Esophagus (tissue), 2 donors: Measurements from ENCODE around the gene SMOC1. TPM values are rescaled to one million over a fixed set of nuclear protein-coding genes. Genes with fewer than 3 reads are reported as not detected.

Source experiments
- H3K27ac ChIP-seq, 2 donors: one replicate each; pipeline ENCODE4 v1.5.1; 2013; ENCODE audit warnings: low read depth in 2 of 2, mild to moderate bottlenecking in 2 of 2, inconsistent platforms in 1 of 2, low read length in 1 of 2, moderate library complexity in 1 of 2
- H3K27me3 ChIP-seq, 2 donors: one replicate each; pipeline ENCODE4 v1.6.1; 2013; ENCODE audit warnings: low read length in 2 of 2, control low read depth in 1 of 2, mild to moderate bottlenecking in 1 of 2; ENCODE audit not compliant: insufficient read depth in 2 of 2, control insufficient read depth in 1 of 2
- H3K36me3 ChIP-seq, 2 donors: one replicate each; pipeline ENCODE4 v1.6.1; 2013; ENCODE audit warnings: low read length in 1 of 2; ENCODE audit not compliant: control insufficient read depth in 2 of 2, insufficient read depth in 2 of 2
- H3K4me1 ChIP-seq, 2 donors: one replicate each; pipeline ENCODE4 v1.6.1; 2013; ENCODE audit warnings: low read length in 1 of 2; ENCODE audit not compliant: control insufficient read depth in 2 of 2, insufficient read depth in 2 of 2
- H3K4me3 ChIP-seq, 2 donors: one replicate each; pipeline ENCODE4 v1.5.1; 2013; ENCODE audit warnings: low read length in 2 of 2, mild to moderate bottlenecking in 2 of 2, low read depth in 1 of 2, moderate library complexity in 1 of 2
- H3K9me3 ChIP-seq, 2 donors: one replicate each; pipeline ENCODE4 v1.6.1; 2013; ENCODE audit warnings: mild to moderate bottlenecking in 2 of 2, low read depth in 1 of 2, low read length in 1 of 2, moderate library complexity in 1 of 2; ENCODE audit not compliant: control insufficient read depth in 2 of 2, insufficient read depth in 1 of 2
- WGBS, 2 donors: extraction: QIAGEN DNeasy Blood & Tissue Kit; methylation state at CpG; one replicate each; pipeline ENCODE4 v1.1.7; 2013; 5-methylcytosine and 5-hydroxymethylcytosine counted together
- polyA plus RNA-seq, 2 donors: library from polyadenylated mRNA; stranded (reverse); fragments of 200-250 nt; gene quantifications; one replicate each; pipeline ENCODE4 v1.2.3, GENCODE V29; 2013
- donor health status: healthy with polysubstance abuse.
- donor health status: Bipolar disorder and iron deficiency.

Gene SMOC1
- polyA plus RNA-seq, 2 donors: 0.04 to 0.16 TPM

GRCh38 chr14:70052990-70053389, 173.8 kb downstream of the SMOC1 start:
- WGBS, 2 donors: 37 to 40% methylated on average over 3 of the region's 3 CpGs

GRCh38 chr14:70057519-70058136, 178.4 kb downstream of the SMOC1 start:
- Histone ChIP-seq H3K4me3 (no peak overlapping the region), H3K27ac (no peak overlapping the region), H3K36me3 (no peaks in the 10 kb centered on the region), H3K27me3 (no peaks in the 10 kb centered on the region), H3K9me3 (no peaks in the 10 kb centered on the region), H3K4me1 (no peaks in the 10 kb centered on the region)
- WGBS, 2 donors: 67 to 69% methylated on average over 5 of the region's 5 CpGs

More at GRCh38 chr14:70052990-70053389, 173.8 kb downstream of the SMOC1 start:
- H3K36me3 ChIP-seq: no peaks in the 10 kb centered on the region
- no peak overlapping the region for H3K27ac ChIP-seq
- no peaks in the 10 kb centered on the region for H3K9me3 ChIP-seq
- no peak overlapping the region for H3K4me3 ChIP-seq
- no peaks in the 10 kb centered on the region for H3K4me1 ChIP-seq
- H3K27me3 ChIP-seq: no peaks in the 10 kb centered on the region

- Histone ChIP-seq H3K27me3 (no peaks in the 10 kb centered on the region), H3K27ac (no peak overlapping the region), H3K36me3 (no peaks in the 10 kb centered on the region), H3K4me3 (no peak overlapping the region), H3K9me3 (no peaks in the 10 kb centered on the region), H3K4me1 (no peaks in the 10 kb centered on the region)
- 69 to 82% methylated on average over 2 of the region's 2 CpGs for WGBS, 2 donors
Measured at GRCh38 chr14:70059545-70059944, 180.3 kb downstream of the SMOC1 start.

- no peaks in the 10 kb centered on the region for H3K27me3 ChIP-seq
- WGBS, 2 donors: 68 to 71% methylated on average over 2 of the region's 2 CpGs
- no peak overlapping the region for H3K27ac ChIP-seq
- H3K36me3 ChIP-seq: no peaks in the 10 kb centered on the region
- H3K4me1 ChIP-seq: no peaks in the 10 kb centered on the region
- H3K9me3 ChIP-seq: no peaks in the 10 kb centered on the region
- H3K4me3 ChIP-seq: no peak overlapping the region
Measured at GRCh38 chr14:70061108-70061507, 181.9 kb downstream of the SMOC1 start.

- H3K36me3 ChIP-seq: no peaks in the 10 kb centered on the region
- no peaks in the 10 kb centered on the region for H3K9me3 ChIP-seq
- no peak overlapping the region for H3K4me3 ChIP-seq
- H3K4me1 ChIP-seq: no peaks in the 10 kb centered on the region
- no peak overlapping the region for H3K27ac ChIP-seq
- WGBS, 2 donors: 57 to 63% methylated on average over 11 of the region's 11 CpGs
- no peaks in the 10 kb centered on the region for H3K27me3 ChIP-seq
Measured at GRCh38 chr14:70064136-70064865, 185.1 kb downstream of the SMOC1 start.

GRCh38 chr14:70067810-70068209, 188.6 kb downstream of the SMOC1 start:
- Histone ChIP-seq H3K9me3 (no peaks in the 10 kb centered on the region), H3K4me1 (no peaks in the 10 kb centered on the region), H3K27ac (no peak overlapping the region), H3K36me3 (no peaks in the 10 kb centered on the region), H3K4me3 (no peak overlapping the region), H3K27me3 (no peaks in the 10 kb centered on the region)
- 72 to 86% methylated on average over 5 of the region's 5 CpGs for WGBS, 2 donors

GRCh38 chr14:70069186-70069585, 190.0 kb downstream of the SMOC1 start:
- Histone ChIP-seq H3K4me1 (no peaks in the 10 kb centered on the region), H3K4me3 (no peak overlapping the region), H3K27me3 (no peaks in the 10 kb centered on the region), H3K36me3 (no peaks in the 10 kb centered on the region), H3K27ac (no peak overlapping the region), H3K9me3 (no peaks in the 10 kb centered on the region)
- 49 to 55% methylated on average over 5 of the region's 5 CpGs for WGBS, 2 donors

- Histone ChIP-seq H3K4me3 (no peak overlapping the region), H3K9me3 (no peaks in the 10 kb centered on the region), H3K27ac (no peak overlapping the region), H3K4me1 (no peaks in the 10 kb centered on the region), H3K27me3 (no peaks in the 10 kb centered on the region), H3K36me3 (no peaks in the 10 kb centered on the region)
- WGBS, 2 donors: 50 to 51% methylated on average over 3 of the region's 3 CpGs
Measured at GRCh38 chr14:70073924-70074566, 194.8 kb downstream of the SMOC1 start.

GRCh38 chr14:70077005-70077404, 197.8 kb downstream of the SMOC1 start:
- H3K4me3 ChIP-seq: no peak overlapping the region
- H3K27me3 ChIP-seq: no peaks in the 10 kb centered on the region
- WGBS, 2 donors: 68 to 86% methylated on average over 3 of the region's 3 CpGs
- H3K4me1 ChIP-seq: no peaks in the 10 kb centered on the region
- no peak overlapping the region for H3K27ac ChIP-seq
- no peaks in the 10 kb centered on the region for H3K36me3 ChIP-seq
- no peaks in the 10 kb centered on the region for H3K9me3 ChIP-seq
